ENCODE data around the gene FBXW5.

FBXW5 gene

GRCh38 chr9:136944519-136945332 lies at the start of gene FBXW5, which contains the start of gene C8G:
Gene FBXW5, minus strand, starts transcription at chr9:136944738. Its CDS starts 655 bp downstream, at chr9:136944083.
Gene C8G, plus strand, starts transcription at chr9:136945243. Its CDS starts 78 bp downstream, at chr9:136945321.
- in situ Hi-C loops (cut with MboI; ENCODE audit: low pct_unique_long_range_greater_than_20kb, low sequenced_read_pairs): no loop called here
- DNase-seq: peak; percentile 91

- in situ Hi-C loops (cut with MboI; ENCODE audit: low pct_unique_long_range_greater_than_20kb, low sequenced_read_pairs): no loop called here
- DNase-seq: no peak
Observed at GRCh38 chr9:136992819-136993369, 48.4 kb upstream of the FBXW5 start.

GRCh38 chr9:136991993-136992818 lies 47.7 kb upstream of the FBXW5 start, which contains the start of gene PAXX:
Gene PAXX, plus strand, starts transcription at chr9:136992422. Its CDS starts 22 bp downstream, at chr9:136992444.
- DNase-seq: peak; percentile 67
- in situ Hi-C loops (cut with MboI; ENCODE audit: low pct_unique_long_range_greater_than_20kb, low sequenced_read_pairs): no loop called here

- DNase-seq: no peak
Observed at GRCh38 chr9:136990242-136990911, 45.8 kb upstream of the FBXW5 start.

GRCh38 chr9:136988872-136989271 lies 44.3 kb upstream of the FBXW5 start:
- no peak for DNase-seq
- in situ Hi-C loops (cut with MboI; ENCODE audit: low pct_unique_long_range_greater_than_20kb, low sequenced_read_pairs): no loop called here

More at GRCh38 chr9:136990242-136990911, 45.8 kb upstream of the FBXW5 start:
- in situ Hi-C loops (cut with MboI; ENCODE audit: low pct_unique_long_range_greater_than_20kb, low sequenced_read_pairs): no loop called here

- in situ Hi-C loops (cut with MboI; ENCODE audit: low pct_unique_long_range_greater_than_20kb, low sequenced_read_pairs): no loop called here
Observed at GRCh38 chr9:136985853-136986252, 41.3 kb upstream of the FBXW5 start.

GRCh38 chr9:136985027-136985602 lies 40.6 kb upstream of the FBXW5 start:
- no peak for DNase-seq
- in situ Hi-C loops (cut with MboI; ENCODE audit: low pct_unique_long_range_greater_than_20kb, low sequenced_read_pairs): no loop called here

More at GRCh38 chr9:136985853-136986252, 41.3 kb upstream of the FBXW5 start:
- DNase-seq: no peak

GRCh38 chr9:136984464-136985026 lies 40.0 kb upstream of the FBXW5 start:
- no peak for DNase-seq
- in situ Hi-C loops (cut with MboI; ENCODE audit: low pct_unique_long_range_greater_than_20kb, low sequenced_read_pairs): no loop called here

GRCh38 chr9:136983656-136984314 lies 39.2 kb upstream of the FBXW5 start:
- in situ Hi-C loops (cut with MboI; ENCODE audit: low pct_unique_long_range_greater_than_20kb, low sequenced_read_pairs): no loop called here
- no peak for DNase-seq

- in situ Hi-C loops (cut with MboI; ENCODE audit: low pct_unique_long_range_greater_than_20kb, low sequenced_read_pairs): no loop called here
- DNase-seq: no peak
Observed at GRCh38 chr9:136983167-136983566, 38.6 kb upstream of the FBXW5 start.

GRCh38 chr9:136982232-136983051 lies 37.9 kb upstream of the FBXW5 start, which contains the start of gene LCNL1:
Gene LCNL1, plus strand, starts transcription at chr9:136982993. Its CDS starts 594 bp downstream, at chr9:136983587.
- in situ Hi-C loops (cut with MboI; ENCODE audit: low pct_unique_long_range_greater_than_20kb, low sequenced_read_pairs): no loop called here
- no peak for DNase-seq

- in situ Hi-C loops (cut with MboI; ENCODE audit: low pct_unique_long_range_greater_than_20kb, low sequenced_read_pairs): no loop called here
- DNase-seq: no peak
Observed at GRCh38 chr9:136981588-136982231, 37.2 kb upstream of the FBXW5 start.

- DNase-seq: no peak
- in situ Hi-C loops (cut with MboI; ENCODE audit: low pct_unique_long_range_greater_than_20kb, low sequenced_read_pairs): no loop called here
Observed at GRCh38 chr9:136980669-136981478, 36.3 kb upstream of the FBXW5 start.

GRCh38 chr9:136979769-136980587 lies 35.4 kb upstream of the FBXW5 start:
- in situ Hi-C loops (cut with MboI; ENCODE audit: low pct_unique_long_range_greater_than_20kb, low sequenced_read_pairs): no loop called here
- no peak for DNase-seq

All from KBM-7 (cell line).